SK-N-SH (cell line): ENCODE data around the gene TMEM225B. TPM values are rescaled to one million over a fixed set of nuclear protein-coding genes. Genes with fewer than 3 reads are reported as not detected.

Source experiments
- CTCF ChIA-PET: fragments of 300-600, 350-600 bp; formaldehyde crosslinking; extraction: SDS; loops from one replicate; lab custom pipeline; 2021; lab: Yijun Ruan, JAX
- POLR2A ChIA-PET: fragments of 350-600 bp; sonication (Branson Sonifier 250); formaldehyde crosslinking; extraction: SDS; loops from one replicate; lab custom pipeline; 2020; ENCODE audit warnings: antibody characterized with exemption, inconsistent platforms; lab: Yijun Ruan, JAX
- DNase-seq: peaks from one replicate; pipeline ENCODE4 v3.0.0; 2012
- H2AFZ ChIP-seq: fragments of 200-600 bp; sonication (generic); 2 replicates; pipeline ENCODE4 v1.8.1; 2016; ENCODE audit warnings: antibody characterized with exemption, mild to moderate bottlenecking, low read depth
- H3F3A ChIP-seq: fragments of 200-600 bp; sonication (generic); replicated peaks from 2 replicates; pipeline ENCODE3; 2016; ENCODE audit warnings: antibody characterized with exemption, mild to moderate bottlenecking; ENCODE audit not compliant: insufficient read depth
- H3K27ac ChIP-seq, 2 experiments: fragments of 200-500 bp in 1 of 2; fragments of 200-600 bp in 1 of 2; sonication (Bioruptor generic) in 1 of 2; sonication (generic), shearing (Covaris generic) in 1 of 2; 2 replicates each; pipeline versions ENCODE4 v1.5.1 to v1.6.1; 2014 to 2016; ENCODE audit warnings: low read depth in 2 of 2, inconsistent platforms in 1 of 2, low read length in 1 of 2, mild to moderate bottlenecking in 1 of 2, mixed read lengths in 1 of 2
- H3K27me3 ChIP-seq: fragments of 200-600 bp; sonication (generic), shearing (Covaris generic); 2 replicates; pipeline ENCODE4 v1.6.1; 2016; ENCODE audit warnings: mixed run types; ENCODE audit not compliant: insufficient read depth
- H3K36me3 ChIP-seq, 2 experiments: fragments of 200-500 bp in 1 of 2; fragments of 200-600 bp in 1 of 2; sonication (Bioruptor generic) in 1 of 2; sonication (generic) in 1 of 2; replicated peaks in 1 of 2; 2 replicates each; pipeline versions ENCODE3 to v1.5.1; 2014 to 2016; ENCODE audit warnings: low read length in 1 of 2, mild to moderate bottlenecking in 1 of 2; ENCODE audit not compliant: insufficient read depth in 2 of 2, control insufficient read depth in 1 of 2
- H3K4me1 ChIP-seq, 2 experiments: fragments of 200-500 bp in 1 of 2; fragments of 200-600 bp in 1 of 2; sonication (Bioruptor generic) in 1 of 2; sonication (generic), shearing (Covaris generic) in 1 of 2; 2 replicates each; pipeline versions ENCODE4 v1.5.1 to v1.6.1; 2014 to 2016; ENCODE audit warnings: low read depth in 1 of 2, low read length in 1 of 2, mixed run types in 1 of 2; ENCODE audit not compliant: insufficient read depth in 2 of 2, control insufficient read depth in 1 of 2
- H3K4me2 ChIP-seq: fragments of 200-600 bp; sonication (generic), shearing (Covaris generic); 2 replicates; pipeline ENCODE4 v1.6.1; 2017; ENCODE audit warnings: mixed run types
- H3K4me3 ChIP-seq, 2 experiments: fragments of 200-500 bp in 1 of 2; fragments of 200-600 bp in 1 of 2; sonication (Bioruptor generic) in 1 of 2; sonication (generic), shearing (Covaris generic) in 1 of 2; 2 replicates each; pipeline versions ENCODE4 v1.5.1 to v1.8.1; 2014 to 2016; ENCODE audit warnings: low read depth in 2 of 2, inconsistent platforms in 1 of 2, low read length in 1 of 2, mild to moderate bottlenecking in 1 of 2, mixed read lengths in 1 of 2, moderate library complexity in 1 of 2
- H3K79me2 ChIP-seq: fragments of 200-600 bp; sonication (generic); 2 replicates; pipeline ENCODE4 v1.8.1; 2017; ENCODE audit warnings: mild to moderate bottlenecking; ENCODE audit not compliant: insufficient read depth
- H3K9ac ChIP-seq: fragments of 200-600 bp; sonication (generic); 2 replicates; pipeline ENCODE4 v1.6.1; 2017; ENCODE audit warnings: mixed run types
- H3K9me2 ChIP-seq: fragments of 200-600 bp; sonication (generic); 2 replicates; pipeline ENCODE4 v1.6.1; 2017; ENCODE audit warnings: mixed run types
- H3K9me3 ChIP-seq: fragments of 200-600 bp; sonication (generic); 2 replicates; pipeline ENCODE4 v1.6.1; 2017; ENCODE audit warnings: mixed run types, mild to moderate bottlenecking, moderate library complexity
- H4K20me1 ChIP-seq: fragments of 200-600 bp; sonication (generic); 2 replicates; pipeline ENCODE4 v1.6.1; 2017; ENCODE audit warnings: mild to moderate bottlenecking, mixed run types; ENCODE audit not compliant: insufficient read depth
- CHD2 ChIP-seq: fragments of 150-350 bp; IDR thresholded peaks from 2 replicates; pipeline ENCODE4 v1.6.1; 2018; ENCODE audit warnings: low read length; ENCODE audit not compliant: partially characterized antibody
- ELF1 ChIP-seq: IDR thresholded peaks from 2 replicates; pipeline ENCODE4 v1.4.0; 2012
- EP300 ChIP-seq, 2 experiments: IDR thresholded peaks; 2 replicates each; pipeline versions ENCODE4 v1.4.0 to v1.6.1; 2012; ENCODE audit warnings: borderline replicate concordance in 1 of 2, low read depth in 1 of 2, low read length in 1 of 2
- FOSL2 ChIP-seq: IDR thresholded peaks from 2 replicates; pipeline ENCODE4 v1.4.0; 2012; ENCODE audit warnings: low read depth, mild to moderate bottlenecking, moderate library complexity, borderline replicate concordance
- FOXJ3 ChIP-seq: sonication (generic); formaldehyde crosslinking; IDR thresholded peaks from 2 replicates; pipeline ENCODE4 v1.5.1; 2020; ENCODE audit warnings: mild to moderate bottlenecking, missing genetic modification reagents
- FOXM1 ChIP-seq: IDR thresholded peaks from 2 replicates; pipeline ENCODE4 v1.4.0; 2012; ENCODE audit warnings: low read depth, mild to moderate bottlenecking
- GABPA ChIP-seq: IDR thresholded peaks from 2 replicates; pipeline ENCODE4 v1.4.0; 2012; ENCODE audit warnings: low read depth, mild to moderate bottlenecking
- GATA2 ChIP-seq: sonication (generic); formaldehyde crosslinking; IDR thresholded peaks from 2 replicates; pipeline ENCODE4 v1.5.0; 2020; ENCODE audit warnings: mild to moderate bottlenecking, missing genetic modification reagents
- IRF3 ChIP-seq: fragments of 150-350 bp; IDR thresholded peaks from 2 replicates; pipeline ENCODE4 v1.6.1; 2016; ENCODE audit warnings: mild to moderate bottlenecking, low read depth, low read length
- MEF2A ChIP-seq: IDR thresholded peaks from 2 replicates; pipeline ENCODE4 v1.4.0; 2012; ENCODE audit warnings: low read depth, borderline replicate concordance
- MXI1 ChIP-seq: IDR thresholded peaks from 2 replicates; pipeline ENCODE4 v1.6.1; 2012; ENCODE audit warnings: mild to moderate bottlenecking, low read depth, low read length, improper control_type of control experiment
- NFIC ChIP-seq: IDR thresholded peaks from 2 replicates; pipeline ENCODE4 v1.4.0; 2012; ENCODE audit warnings: borderline replicate concordance
- POLR2AphosphoS5 ChIP-seq: IDR thresholded peaks from 2 replicates; pipeline ENCODE4 v1.6.1; 2012; ENCODE audit warnings: low read depth, low read length
- RAD21 ChIP-seq: IDR thresholded peaks from 2 replicates; pipeline ENCODE4 v1.6.1; 2012; ENCODE audit warnings: mild to moderate bottlenecking, low read length
- RCOR1 ChIP-seq: fragments of 150-350 bp; IDR thresholded peaks from 2 replicates; pipeline ENCODE4 v1.6.1; 2017; ENCODE audit warnings: antibody characterized with exemption, low read length
- REST ChIP-seq: IDR thresholded peaks from 2 replicates; pipeline ENCODE4 v1.6.1; 2012; ENCODE audit warnings: mild to moderate bottlenecking, low read depth, low read length, moderate library complexity
- RFX5 ChIP-seq: IDR thresholded peaks from 2 replicates; pipeline ENCODE4 v1.6.1; 2012; ENCODE audit warnings: mild to moderate bottlenecking, improper control_type of control experiment, low read length
- RXRA ChIP-seq: IDR thresholded peaks from 2 replicates; pipeline ENCODE4 v1.4.0; 2012; ENCODE audit warnings: low read depth, mild to moderate bottlenecking, borderline replicate concordance
- SIN3A ChIP-seq: IDR thresholded peaks from 2 replicates; pipeline ENCODE4 v1.6.1; 2012; ENCODE audit warnings: low read depth, mild to moderate bottlenecking, low read length, moderate library complexity, borderline replicate concordance
- TAF1 ChIP-seq: IDR thresholded peaks from 2 replicates; pipeline ENCODE4 v1.6.1; 2012; ENCODE audit warnings: low read depth, mild to moderate bottlenecking, low read length, moderate library complexity, borderline replicate concordance
- TCF12 ChIP-seq: IDR thresholded peaks from 2 replicates; pipeline ENCODE4 v1.4.0; 2012
- TEAD4 ChIP-seq: IDR thresholded peaks from 2 replicates; pipeline ENCODE4 v1.4.0; 2012; ENCODE audit warnings: mild to moderate bottlenecking, borderline replicate concordance; ENCODE audit not compliant: insufficient read depth
- USF1 ChIP-seq: IDR thresholded peaks from 2 replicates; pipeline ENCODE4 v1.4.0; 2012; ENCODE audit warnings: low read depth, borderline replicate concordance
- USF2 ChIP-seq: fragments of 150-350 bp; IDR thresholded peaks from 2 replicates; pipeline ENCODE4 v1.6.1; 2017; ENCODE audit warnings: antibody characterized with exemption, low read length, low read depth, borderline replicate concordance
- YY1 ChIP-seq: IDR thresholded peaks from 2 replicates; pipeline ENCODE4 v1.4.0; 2012; ENCODE audit warnings: low read depth, mild to moderate bottlenecking
- WGBS: methylation state at CpG from one replicate; pipeline ENCODE4 v1.1.6; 2017; ENCODE audit warnings: low lambda C conversion rate; 5-methylcytosine and 5-hydroxymethylcytosine counted together
- polyA plus RNA-seq, 3 experiments: library from polyadenylated mRNA; depleted of rRNA; stranded (reverse); fragments of >200 nt; gene quantifications; 2 replicates each; pipeline ENCODE4 v1.2.3, GENCODE V29; 2012
- TF ChIP-seq, protein P1 (sequence below): IDR thresholded peaks from 2 replicates; pipeline ENCODE4 v1.4.0; 2012; ENCODE audit warnings: low read depth
- TF ChIP-seq, protein P2 (sequence below): fragments of 200-600 bp; sonication (generic); IDR thresholded peaks from 2 replicates; pipeline ENCODE4 v1.6.1; 2017; ENCODE audit warnings: antibody characterized with exemption, mild to moderate bottlenecking, moderate library complexity

Gene TMEM225B
- polyA plus RNA-seq, 1 of the 3 experiments (the other 2 are of a cell fraction): 1.5 TPM

- H3K4me3 ChIP-seq: no peak overlapping the region; a peak in 1 of 4 replicates
- DNase-seq: no peak
- peak overlapping the region; percentile 3 to 99; a peak in 3 of 4 replicates for H3K27ac ChIP-seq
- no peak overlapping the region for H2AFZ ChIP-seq
- peak overlapping the region; percentile 41; the same call in 1 of the 2 replicates for H3K9ac ChIP-seq
- peaks cover 84% of the 10 kb centered on the region for H3K79me2 ChIP-seq
- ChIA-PET POLR2A (no interaction called here), CTCF (no interaction called here)
- peaks cover 61% of the 10 kb centered on the region for H3F3A ChIP-seq
- 47% methylated on average over 10 of the region's 10 CpGs for WGBS
- H3K27me3 ChIP-seq: no peaks in the 10 kb centered on the region
- no peaks in the 10 kb centered on the region for H3K9me2 ChIP-seq
- H4K20me1 ChIP-seq: peaks cover 8% of the 10 kb centered on the region; the same call in 1 of the 2 replicates
- H3K9me3 ChIP-seq: no peaks in the 10 kb centered on the region
- H3K36me3 ChIP-seq: peaks cover 55 to 75% of the 10 kb centered on the region in 2 experiments
- peaks cover 13 to 29% of the 10 kb centered on the region in 2 experiments; a peak in 3 of 4 replicates for H3K4me1 ChIP-seq
- H3K4me2 ChIP-seq: peak overlapping the region; percentile 68
- TF ChIP-seq USF1 (no peak), RAD21 (no peak), TAF1 (peak; percentile 12; the same call in 1 of the 2 replicates), GABPA (no peak), FOXM1 (no peak), SIN3A (no peak), EP300 (IDR thresholded peaks at IDR 0.05; ENCODE audit: borderline replicate concordance in 1 of 2, low read depth in 1 of 2, low read length in 1 of 2) (peak in 1 of 2 experiments; percentile 51; a peak in 1 of 4 replicates), NFIC (peak; percentile 58), ELF1 (no peak), REST (no peak), FOSL2 (peak; percentile 93), MEF2A (no peak), RFX5 (no peak), USF2 (no peak), RCOR1 (no peak), POLR2AphosphoS5 (peak; percentile 20; the same call in 1 of the 2 replicates), GATA2 (CRISPR knock-in tag) (no peak), TCF12 (peak; percentile 47; the same call in 1 of the 2 replicates), TEAD4 (0 out of 2 replicates have a peak, but pooled peaks have one; percentile 47), YY1 (no peak), CHD2 (no peak), RXRA (no peak), FOXJ3 (CRISPR knock-in tag) (no peak), MXI1 (no peak), IRF3 (no peak)
- TF ChIP-seq, protein P1, sequence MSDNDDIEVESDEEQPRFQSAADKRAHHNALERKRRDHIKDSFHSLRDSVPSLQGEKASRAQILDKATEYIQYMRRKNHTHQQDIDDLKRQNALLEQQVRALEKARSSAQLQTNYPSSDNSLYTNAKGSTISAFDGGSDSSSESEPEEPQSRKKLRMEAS: peak; percentile 61; the same call in 1 of the 2 replicates
- TF ChIP-seq, protein P2, sequence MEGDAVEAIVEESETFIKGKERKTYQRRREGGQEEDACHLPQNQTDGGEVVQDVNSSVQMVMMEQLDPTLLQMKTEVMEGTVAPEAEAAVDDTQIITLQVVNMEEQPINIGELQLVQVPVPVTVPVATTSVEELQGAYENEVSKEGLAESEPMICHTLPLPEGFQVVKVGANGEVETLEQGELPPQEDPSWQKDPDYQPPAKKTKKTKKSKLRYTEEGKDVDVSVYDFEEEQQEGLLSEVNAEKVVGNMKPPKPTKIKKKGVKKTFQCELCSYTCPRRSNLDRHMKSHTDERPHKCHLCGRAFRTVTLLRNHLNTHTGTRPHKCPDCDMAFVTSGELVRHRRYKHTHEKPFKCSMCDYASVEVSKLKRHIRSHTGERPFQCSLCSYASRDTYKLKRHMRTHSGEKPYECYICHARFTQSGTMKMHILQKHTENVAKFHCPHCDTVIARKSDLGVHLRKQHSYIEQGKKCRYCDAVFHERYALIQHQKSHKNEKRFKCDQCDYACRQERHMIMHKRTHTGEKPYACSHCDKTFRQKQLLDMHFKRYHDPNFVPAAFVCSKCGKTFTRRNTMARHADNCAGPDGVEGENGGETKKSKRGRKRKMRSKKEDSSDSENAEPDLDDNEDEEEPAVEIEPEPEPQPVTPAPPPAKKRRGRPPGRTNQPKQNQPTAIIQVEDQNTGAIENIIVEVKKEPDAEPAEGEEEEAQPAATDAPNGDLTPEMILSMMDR: no peak
Observed at GRCh38 chr7:99563650-99564049, 34.4 kb upstream of the TMEM225B start.
